IMR-90 (cell line): ENCODE measurements around the gene SCCPDH. TPM values are rescaled to one million over a fixed set of nuclear protein-coding genes. Genes with fewer than 3 reads are reported as not detected.
"Not testable (repeated sequence)": the region's sequence is repeated elsewhere in the genome, so short reads cannot be mapped to it uniquely, and the experiment has no call there.

Experiments used
- ATAC-seq: fragments of 200-7000 bp; cut with Tn5 transposase; 2 replicates; pipeline ENCODE4 v1.9.1; 2020; ENCODE audit warnings: low read depth, mild to moderate bottlenecking, moderate library complexity
- BruUV-seq: library from RNA; stranded (reverse); fragments of 400-500 nt; replicated peaks from 2 replicates; lab custom pipeline; 2021; lab: Mats Ljungman, UMichigan
- CTCF ChIA-PET: fragments of 300-600 bp; formaldehyde crosslinking; extraction: SDS; loops from one replicate; lab custom pipeline; 2021; ENCODE audit warnings: antibody characterized with exemption; lab: Yijun Ruan, JAX
- POLR2A ChIA-PET: fragments of 300-600 bp; sonication (Branson Sonifier 250); formaldehyde crosslinking; loops from one replicate; lab custom pipeline; 2022; ENCODE audit warnings: antibody characterized with exemption; ENCODE audit not compliant: unreplicated experiment; lab: Charles Lee
- DNase-seq: peaks from one replicate; pipeline ENCODE4 v3.0.0; 2013
- H2AFZ ChIP-seq: replicated peaks from 2 replicates; pipeline ENCODE3; 2013; ENCODE audit warnings: low read length, mild to moderate bottlenecking; ENCODE audit not compliant: poor library complexity
- H2AK5ac ChIP-seq: 2 replicates; pipeline ENCODE4 v1.6.1; 2013; ENCODE audit warnings: low read depth, low read length, inconsistent platforms
- H2AK9ac ChIP-seq: replicated peaks from 2 replicates; pipeline ENCODE3; 2013; ENCODE audit warnings: mild to moderate bottlenecking, low read depth, low read length, moderate library complexity; ENCODE audit not compliant: poor library complexity
- H2BK120ac ChIP-seq: 2 replicates; pipeline ENCODE4 v1.6.1; 2013; ENCODE audit warnings: low read depth, low read length, inconsistent platforms
- H2BK15ac ChIP-seq: 3 replicates; pipeline ENCODE4 v1.6.1; 2013; ENCODE audit warnings: low read depth, low read length, inconsistent platforms
- H2BK20ac ChIP-seq: 2 replicates; pipeline ENCODE4 v1.6.1; 2013; ENCODE audit warnings: low read depth, mild to moderate bottlenecking, inconsistent platforms, low read length, moderate library complexity
- H2BK5ac ChIP-seq: 2 replicates; pipeline ENCODE4 v1.6.1; 2013; ENCODE audit warnings: mild to moderate bottlenecking, low read depth, low read length, inconsistent platforms; ENCODE audit not compliant: poor library complexity, severe bottlenecking
- H3K14ac ChIP-seq: replicated peaks from 2 replicates; pipeline ENCODE4 v1.6.1; 2013; ENCODE audit warnings: low read depth, low read length, inconsistent platforms
- H3K18ac ChIP-seq: 2 replicates; pipeline ENCODE4 v1.6.1; 2013; ENCODE audit warnings: low read depth, low read length, control low read depth
- H3K23ac ChIP-seq: 2 replicates; pipeline ENCODE4 v1.6.1; 2013; ENCODE audit warnings: low read depth, low read length, inconsistent platforms
- H3K27ac ChIP-seq: 2 replicates; pipeline ENCODE4 v1.5.1; 2013; ENCODE audit warnings: mild to moderate bottlenecking, control low read depth, low read length; ENCODE audit not compliant: insufficient read depth
- H3K27me3 ChIP-seq: 2 replicates; pipeline ENCODE4 v1.6.1; 2013; ENCODE audit warnings: low read length; ENCODE audit not compliant: control insufficient read depth, insufficient read depth
- H3K36me3 ChIP-seq: 2 replicates; pipeline ENCODE4 v1.6.1; 2013; ENCODE audit warnings: low read length, mixed read lengths; ENCODE audit not compliant: control insufficient read depth, insufficient read depth
- H3K4ac ChIP-seq: 2 replicates; pipeline ENCODE4 v1.6.1; 2013; ENCODE audit warnings: low read depth, low read length, inconsistent platforms
- H3K4me1 ChIP-seq: 2 replicates; pipeline ENCODE4 v1.6.1; 2013; ENCODE audit warnings: low read length, mixed read lengths; ENCODE audit not compliant: control insufficient read depth, insufficient read depth
- H3K4me2 ChIP-seq: 2 replicates; pipeline ENCODE4 v1.6.1; 2013; ENCODE audit warnings: low read depth, mild to moderate bottlenecking, control low read depth, low read length, moderate library complexity
- H3K4me3 ChIP-seq: 2 replicates; pipeline ENCODE4 v1.5.1; 2013; ENCODE audit warnings: low read depth, mild to moderate bottlenecking, control low read depth, low read length, moderate library complexity; ENCODE audit not compliant: insufficient read depth
- H3K56ac ChIP-seq: 2 replicates; pipeline ENCODE4 v1.6.1; 2013; ENCODE audit warnings: low read length, inconsistent platforms; ENCODE audit not compliant: insufficient read depth; ENCODE audit errors: extremely low read depth
- H3K79me1 ChIP-seq, 2 experiments: 2 replicates each; pipeline ENCODE4 v1.6.1; 2013; ENCODE audit warnings: low read length in 2 of 2, inconsistent platforms in 1 of 2, low read depth in 1 of 2
- H3K9ac ChIP-seq: 2 replicates; pipeline ENCODE4 v1.6.1; 2013; ENCODE audit warnings: low read depth, low read length, control low read depth
- H3K9me1 ChIP-seq: 2 replicates; pipeline ENCODE4 v1.6.1; 2013; ENCODE audit warnings: low read length, inconsistent platforms; ENCODE audit not compliant: insufficient read depth
- H3K9me3 ChIP-seq: 2 replicates; pipeline ENCODE4 v1.6.1; 2013; ENCODE audit warnings: low read length; ENCODE audit not compliant: control insufficient read depth, insufficient read depth
- H4K20me1 ChIP-seq: 2 replicates; pipeline ENCODE4 v1.6.1; 2013; ENCODE audit warnings: low read length, inconsistent platforms; ENCODE audit not compliant: insufficient read depth
- H4K5ac ChIP-seq: 2 replicates; pipeline ENCODE4 v1.6.1; 2013; ENCODE audit warnings: mild to moderate bottlenecking, low read depth, low read length, control low read depth
- H4K8ac ChIP-seq, 2 experiments: 2 replicates each; pipeline ENCODE4 v1.6.1; 2013; ENCODE audit warnings: low read depth in 2 of 2, low read length in 2 of 2, control low read depth in 1 of 2, inconsistent platforms in 1 of 2
- H4K91ac ChIP-seq: 2 replicates; pipeline ENCODE4 v1.6.1; 2013; ENCODE audit warnings: low read depth, low read length, inconsistent platforms; ENCODE audit not compliant: insufficient read depth
- WGBS, 2 experiments: methylation state at CpG; one replicate each; pipeline versions ENCODE4 v1.1.5 to v1.1.7; 2013; ENCODE audit warnings: missing lambda C conversion rate in 2 of 2; ENCODE audit not compliant: insufficient read length in 1 of 2; ENCODE audit errors: extremely low coverage in 2 of 2; 5-methylcytosine and 5-hydroxymethylcytosine counted together
- dilution Hi-C: fragments of 300-500 bp; cut with HindIII; formaldehyde crosslinking; loops from one replicate; pipeline ENCODE4 v1.14.3; 2018; ENCODE audit warnings: low sequenced_read_pairs; ENCODE audit not compliant: unreplicated experiment
- in situ Hi-C: fragments of 300-500 bp; cut with MboI; formaldehyde crosslinking; loops from 3 replicates; pipeline ENCODE4 v1.14.3; 2019; ENCODE audit warnings: low sequenced_read_pairs, inconsistent platforms, mixed read lengths
- intact Hi-C: fragments of 100-400 bp; cut with micrococcal nuclease; formaldehyde crosslinking; loops from 2 replicates; pipeline ENCODE4 v1.10.0; 2022
- polyA plus RNA-seq, 3 experiments: library from polyadenylated mRNA; depleted of rRNA; stranded (reverse); fragments of >200 nt; gene quantifications; 2 replicates each; pipeline ENCODE4 v1.2.3, GENCODE V29; 2012; ENCODE audit warnings: low replicate concordance in 1 of 3
- total RNA-seq: library from RNA; depleted of rRNA; stranded (reverse); fragments of >200 nt; gene quantifications from 2 replicates; pipeline ENCODE4 v1.2.3, GENCODE V29; 2012

The SCCPDH gene
- total and polyA plus RNA-seq, 2 of the 4 experiments (the other 2 are of a cell fraction) = 26.9 to 37.8 TPM

GRCh38 chr1:246731873-246732272, 7.7 kb downstream of the SCCPDH start:
- H2AFZ ChIP-seq, BruUV-seq, H2BK5ac ChIP-seq, H3K27me3 ChIP-seq, H3K27ac ChIP-seq, H3K9me3 ChIP-seq, ATAC-seq, DNase-seq, H3K4ac ChIP-seq, H3K4me2 ChIP-seq, H2BK120ac ChIP-seq, H3K23ac ChIP-seq, H3K14ac ChIP-seq, H4K5ac ChIP-seq, in situ Hi-C loops, H4K91ac ChIP-seq, H3K9me1 ChIP-seq, H4K8ac ChIP-seq, H3K18ac ChIP-seq, H2BK20ac ChIP-seq, H3K4me1 ChIP-seq, H3K56ac ChIP-seq, POLR2A ChIA-PET, H2AK9ac ChIP-seq, H3K9ac ChIP-seq, H4K20me1 ChIP-seq, H2AK5ac ChIP-seq, dilution Hi-C loops, H2BK15ac ChIP-seq, H3K4me3 ChIP-seq, intact Hi-C loops: not testable (repeated sequence)
- Histone ChIP-seq H3K36me3 (peaks cover 40% of the 10 kb centered on the region), H3K79me1 (peaks cover 20 to 28% of the 10 kb centered on the region in 2 experiments)
- CTCF ChIA-PET = interaction anchor here (0.6 to 1.0 kb wide), 2 partner anchors 9 to 85 kb away, joined by 3 to 4 read pairs; no protein-coding TSS in a partner anchor
- no CpG with 5 or more reads among the region's 3 CpGs for WGBS, 2 experiments
